DOHH2 (cell line): ENCODE data around the gene GPRC5D.

ENCODE experiments used
- CTCF ChIP-seq: fragments of 200-600 bp; sonication (generic); IDR thresholded peaks from one replicate; pipeline ENCODE4 v1.5.1; 2014; ENCODE audit warnings: antibody characterized with exemption, mild to moderate bottlenecking, low read depth, low read length; ENCODE audit not compliant: poor library complexity, severe bottlenecking
- EZH2phosphoT487 ChIP-seq: fragments of 200-600 bp; sonication (generic); IDR thresholded peaks from 2 replicates; pipeline ENCODE4 v1.6.1; 2017; ENCODE audit warnings: borderline replicate concordance, mild to moderate bottlenecking, antibody characterized with exemption, low read length, moderate library complexity, mixed read lengths

GRCh38 chr12:12982331-12982730 is 30.4 kb upstream of the GPRC5D start:
- no peak for TF ChIP-seq CTCF
- TF ChIP-seq EZH2phosphoT487 = no peak
